Measurements from ENCODE around the gene PRIMA1.
A peak's percentile ranks its signal among the peaks of the same experiment; 100 is the strongest.

PRIMA1 gene

DNA sequence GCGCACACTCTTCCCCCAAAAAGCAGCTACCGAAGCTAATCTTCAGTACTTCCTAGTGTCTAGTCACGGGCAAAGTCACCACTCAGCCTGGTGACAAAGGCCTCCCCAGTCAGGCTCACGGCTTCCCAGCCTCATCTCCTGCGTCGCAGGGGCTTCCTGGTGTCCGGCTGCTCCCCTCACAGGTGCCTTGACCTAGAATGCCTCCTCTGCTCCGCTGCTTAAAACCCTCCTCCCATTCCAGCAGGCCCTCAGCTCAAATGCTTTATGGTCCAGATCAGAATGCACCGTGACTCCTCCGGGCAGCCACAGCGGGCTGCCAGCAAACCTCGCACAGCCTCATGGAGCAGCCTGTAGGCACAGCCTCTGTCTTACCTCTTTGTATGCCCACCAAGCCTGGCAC, 53.1 kb downstream of the PRIMA1 start:
- ATAC-seq (peak; percentile 7), DNase-seq (no peak)
- no peak overlapping the region for H3K4me3 Mint-ChIP-seq
- H3K9me3 Mint-ChIP-seq = no peaks in the 10 kb centered on the region
- H3K27me3 Mint-ChIP-seq = peaks cover 8% of the 10 kb centered on the region
- no peaks in the 10 kb centered on the region for H3K36me3 Mint-ChIP-seq (ENCODE audit: low read depth)
- H3K4me1 Mint-ChIP-seq = no peaks in the 10 kb centered on the region
- H3K27ac Mint-ChIP-seq = no peak overlapping the region

DNA sequence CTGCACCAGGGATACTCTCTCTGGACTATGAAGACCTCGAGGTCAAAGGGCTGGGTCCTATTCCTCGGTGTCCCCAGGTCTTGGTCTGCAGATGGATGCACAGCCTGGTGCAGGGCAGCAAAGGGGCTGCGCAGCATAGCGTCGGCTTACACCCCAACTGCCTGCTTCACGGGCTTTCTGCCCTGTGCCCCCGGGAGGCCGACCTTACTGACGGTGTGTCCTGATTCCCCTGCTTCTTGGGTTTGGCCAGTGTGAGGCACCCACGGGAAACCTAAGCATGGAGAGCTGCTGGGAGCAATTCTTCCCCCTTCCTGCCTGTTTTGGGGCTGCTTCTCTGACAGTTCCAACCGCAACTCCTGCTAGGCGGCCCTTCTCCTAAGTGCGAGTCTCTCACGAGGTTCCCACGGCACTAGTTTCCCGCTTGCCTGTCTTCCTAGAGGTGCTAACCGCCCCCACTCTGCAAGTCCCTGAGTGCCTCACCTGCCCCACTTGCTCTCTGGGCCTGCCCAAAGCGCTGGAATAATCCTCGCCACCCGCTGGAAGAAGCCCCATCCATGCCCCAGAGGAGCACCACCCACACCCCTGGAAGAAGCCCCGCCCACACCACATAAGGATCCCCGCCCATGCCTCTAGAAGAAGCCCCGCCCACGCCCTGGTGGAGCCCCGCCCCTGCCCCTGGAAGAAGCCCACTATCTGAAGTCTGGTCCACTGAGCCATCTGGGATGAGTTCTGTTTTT, 54.0 kb downstream of the PRIMA1 start:
- peaks cover 8% of the 10 kb centered on the region for H3K27me3 Mint-ChIP-seq
- H3K36me3 Mint-ChIP-seq (ENCODE audit: low read depth) = no peaks in the 10 kb centered on the region
- no peaks in the 10 kb centered on the region for H3K4me1 Mint-ChIP-seq
- no peak for DNase-seq
- no peak overlapping the region for H3K4me3 Mint-ChIP-seq
- H3K27ac Mint-ChIP-seq = no peak overlapping the region
- no peak for ATAC-seq
- no peaks in the 10 kb centered on the region for H3K9me3 Mint-ChIP-seq

DNA sequence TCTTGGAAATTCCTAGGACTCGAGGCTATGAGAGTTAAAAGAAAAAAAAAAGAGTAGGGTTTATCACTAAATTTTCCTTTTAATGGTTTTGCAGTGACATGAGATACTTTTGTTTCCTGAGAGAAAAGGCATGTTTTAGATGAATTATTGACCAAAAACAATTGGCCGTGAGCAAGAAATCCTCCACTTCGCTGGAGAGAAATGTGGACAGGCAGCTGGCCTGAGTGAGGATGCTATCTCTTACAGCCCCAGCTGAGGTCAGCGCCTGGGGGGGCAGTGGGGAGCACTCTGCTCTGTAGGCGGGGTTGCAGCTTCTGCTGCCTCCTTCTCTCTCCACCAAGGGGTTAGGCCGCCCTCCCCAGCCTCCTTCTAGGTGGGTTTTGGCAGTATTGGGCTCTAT, 54.7 kb downstream of the PRIMA1 start:
- H3K9me3 Mint-ChIP-seq = no peaks in the 10 kb centered on the region
- H3K4me3 Mint-ChIP-seq = no peak overlapping the region
- ATAC-seq = no peak
- H3K27ac Mint-ChIP-seq = no peak overlapping the region
- H3K4me1 Mint-ChIP-seq = no peaks in the 10 kb centered on the region
- H3K36me3 Mint-ChIP-seq (ENCODE audit: low read depth) = no peaks in the 10 kb centered on the region
- DNase-seq = no peak
- peaks cover 7% of the 10 kb centered on the region for H3K27me3 Mint-ChIP-seq

DNA sequence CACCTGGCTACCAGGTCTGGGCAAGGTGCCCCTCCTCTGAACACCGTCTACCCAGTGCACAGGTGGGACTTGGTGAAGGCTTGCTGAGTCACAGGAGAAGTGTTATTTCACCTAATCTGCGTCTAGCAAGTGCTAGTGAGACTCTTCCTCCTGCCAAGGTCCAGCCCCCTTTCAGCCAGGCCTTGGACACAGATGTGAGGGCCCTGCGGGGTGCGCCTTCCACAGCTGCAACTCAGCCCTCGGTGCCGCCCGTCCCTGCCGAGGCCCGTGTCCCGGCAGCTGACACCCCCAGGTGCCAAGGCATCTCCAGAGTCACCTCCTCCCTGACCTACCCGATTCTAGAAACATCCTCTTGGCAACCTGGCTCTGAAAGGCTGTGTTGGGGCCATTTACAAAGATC, 55.1 kb downstream of the PRIMA1 start:
- Mint-ChIP-seq H3K27me3 (peaks cover 6% of the 10 kb centered on the region), H3K4me1 (no peaks in the 10 kb centered on the region), H3K27ac (no peak overlapping the region), H3K36me3 (ENCODE audit: low read depth) (no peaks in the 10 kb centered on the region), H3K4me3 (no peak overlapping the region), H3K9me3 (no peaks in the 10 kb centered on the region)
- no peak for ATAC-seq
- DNase-seq = no peak

DNA sequence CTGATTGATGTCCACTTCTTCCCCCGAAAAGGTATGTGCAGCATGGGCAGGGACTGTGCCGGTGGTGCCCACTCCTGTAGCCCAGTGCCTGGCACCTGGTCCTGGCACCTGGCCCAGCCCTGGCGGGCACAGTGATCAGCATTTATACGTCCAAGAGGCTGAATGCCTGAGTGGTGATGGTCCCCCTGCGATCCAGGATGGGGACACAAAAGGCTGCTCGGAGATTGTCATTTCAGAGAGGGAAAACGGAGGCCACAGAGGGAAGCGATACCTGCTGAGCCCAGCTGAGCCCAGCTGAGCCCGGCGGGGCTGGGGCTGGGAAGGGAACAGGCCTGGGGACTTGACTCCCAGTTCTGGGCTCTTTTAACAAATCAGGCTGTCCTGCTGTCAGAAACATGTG, 55.8 kb downstream of the PRIMA1 start:
- Mint-ChIP-seq H3K4me3 (no peak overlapping the region), H3K9me3 (no peaks in the 10 kb centered on the region)

DNA sequence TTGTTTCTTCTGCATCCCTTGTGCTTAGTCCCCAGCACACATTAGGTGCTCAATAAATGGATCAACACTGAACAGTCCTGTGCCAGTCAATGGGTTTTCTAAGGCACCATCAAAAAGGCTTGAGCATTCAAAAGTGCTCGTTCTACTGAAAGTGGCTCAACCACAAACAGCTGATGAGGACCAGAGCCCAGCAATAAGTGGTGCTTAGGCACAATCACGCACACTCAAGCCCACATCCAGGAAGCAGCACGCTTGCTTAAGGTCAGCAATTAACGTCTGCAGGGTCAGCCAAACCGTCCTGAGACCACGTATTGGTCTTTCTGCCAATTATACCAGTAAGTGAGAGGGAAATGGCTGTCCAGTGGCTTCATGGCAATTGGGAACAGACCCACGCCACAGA, 56.5 kb downstream of the PRIMA1 start:
- H3K9me3 Mint-ChIP-seq = no peaks in the 10 kb centered on the region
- H3K4me1 Mint-ChIP-seq = no peaks in the 10 kb centered on the region
- no peak overlapping the region for H3K4me3 Mint-ChIP-seq
- H3K27me3 Mint-ChIP-seq = no peaks in the 10 kb centered on the region
- no peak overlapping the region for H3K27ac Mint-ChIP-seq
- no peaks in the 10 kb centered on the region for H3K36me3 Mint-ChIP-seq (ENCODE audit: low read depth)
- no peak for ATAC-seq
- no peak for DNase-seq

More for the DNA sequence above, 55.8 kb downstream of the PRIMA1 start:
- ATAC-seq (no peak), DNase-seq (no peak)
- Mint-ChIP-seq H3K27me3 (peaks cover 3% of the 10 kb centered on the region), H3K4me1 (no peaks in the 10 kb centered on the region), H3K36me3 (ENCODE audit: low read depth) (no peaks in the 10 kb centered on the region), H3K27ac (no peak overlapping the region)

DNA sequence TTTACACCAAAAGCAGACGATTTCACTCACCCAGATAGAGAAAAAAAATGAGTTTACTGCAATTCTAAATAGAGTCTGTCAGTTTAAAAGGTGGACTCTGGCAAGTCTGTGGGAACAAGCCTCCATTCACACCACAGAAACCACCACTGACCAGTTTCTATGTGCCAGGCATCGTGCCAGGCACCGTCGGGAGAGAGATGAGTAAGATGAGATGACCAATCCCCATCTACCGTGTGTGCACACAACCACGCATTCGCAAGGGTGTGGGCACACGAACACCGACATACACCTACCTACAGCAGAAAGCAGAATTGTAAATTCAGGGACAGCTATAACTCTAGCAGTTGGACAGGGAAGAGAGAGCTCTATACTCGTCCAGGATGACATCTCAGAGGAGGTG, 58.3 kb downstream of the PRIMA1 start:
- no peak overlapping the region for H3K4me3 Mint-ChIP-seq
- H3K36me3 Mint-ChIP-seq (ENCODE audit: low read depth) = no peaks in the 10 kb centered on the region
- no peak for DNase-seq
- H3K9me3 Mint-ChIP-seq = no peaks in the 10 kb centered on the region
- no peaks in the 10 kb centered on the region for H3K4me1 Mint-ChIP-seq
- no peak overlapping the region for H3K27ac Mint-ChIP-seq
- no peaks in the 10 kb centered on the region for H3K27me3 Mint-ChIP-seq
- no peak for ATAC-seq

DNA sequence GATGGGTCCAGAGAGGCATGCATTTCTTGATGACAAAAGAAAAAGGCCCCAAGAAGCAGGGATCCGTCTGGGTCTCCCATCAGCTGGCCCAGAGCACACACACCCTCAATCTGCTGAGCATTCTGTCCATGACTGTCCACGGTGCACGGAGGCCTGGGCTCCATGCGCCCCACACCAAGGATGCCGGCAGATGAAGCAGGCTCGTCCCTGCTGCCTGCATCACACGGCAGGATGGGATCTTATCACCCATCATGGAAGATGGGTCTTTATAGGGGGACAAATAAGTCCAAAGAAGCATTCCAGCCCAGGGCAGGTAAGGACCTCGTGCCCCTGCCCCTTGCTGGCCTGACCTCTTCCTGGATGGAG, 59.7 kb downstream of the PRIMA1 start:
- H3K4me3 Mint-ChIP-seq = no peak overlapping the region
- H3K4me1 Mint-ChIP-seq = no peaks in the 10 kb centered on the region
- no peaks in the 10 kb centered on the region for H3K27me3 Mint-ChIP-seq
- H3K36me3 Mint-ChIP-seq (ENCODE audit: low read depth) = no peaks in the 10 kb centered on the region
- H3K9me3 Mint-ChIP-seq = no peaks in the 10 kb centered on the region
- H3K27ac Mint-ChIP-seq = no peak overlapping the region
- ATAC-seq = no peak
- DNase-seq = no peak

DNA sequence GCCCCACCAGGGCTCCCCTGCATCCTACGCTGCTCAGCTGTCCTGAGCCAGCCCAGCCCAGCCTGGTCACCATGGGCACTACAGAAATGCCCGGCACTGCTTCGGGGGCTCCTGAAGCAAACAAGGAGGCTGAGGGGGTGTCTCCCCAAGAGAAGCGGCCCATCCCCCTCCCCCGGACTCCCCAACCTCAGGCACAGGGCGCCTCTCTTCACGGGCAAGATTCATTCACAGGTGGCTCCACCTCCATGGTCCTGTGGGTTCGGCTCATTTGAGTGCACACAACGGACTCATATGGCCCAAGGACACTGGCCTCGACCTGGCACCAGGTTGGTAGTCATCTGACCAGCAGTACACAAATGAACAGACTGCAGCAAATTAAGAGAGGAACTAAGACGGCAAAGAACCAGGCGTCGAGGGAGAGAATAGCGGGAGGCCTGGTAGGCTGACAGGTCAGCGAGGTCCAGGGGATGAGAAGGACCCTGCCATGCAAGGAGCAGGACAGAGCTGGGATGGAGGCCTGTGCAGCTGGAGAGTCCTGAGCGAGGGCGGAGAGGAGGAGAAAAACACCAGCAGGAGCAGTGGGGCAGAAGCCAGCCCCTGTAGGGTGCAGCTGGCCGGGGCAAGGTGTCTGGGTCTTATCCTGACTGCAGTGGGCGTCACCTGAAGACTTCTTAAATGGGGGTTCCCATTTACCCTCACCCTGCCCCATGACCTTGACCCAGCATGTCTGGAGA, 60.2 kb downstream of the PRIMA1 start:
- no peaks in the 10 kb centered on the region for H3K27me3 Mint-ChIP-seq
- H3K36me3 Mint-ChIP-seq (ENCODE audit: low read depth) = no peaks in the 10 kb centered on the region
- DNase-seq = no peak

DNA sequence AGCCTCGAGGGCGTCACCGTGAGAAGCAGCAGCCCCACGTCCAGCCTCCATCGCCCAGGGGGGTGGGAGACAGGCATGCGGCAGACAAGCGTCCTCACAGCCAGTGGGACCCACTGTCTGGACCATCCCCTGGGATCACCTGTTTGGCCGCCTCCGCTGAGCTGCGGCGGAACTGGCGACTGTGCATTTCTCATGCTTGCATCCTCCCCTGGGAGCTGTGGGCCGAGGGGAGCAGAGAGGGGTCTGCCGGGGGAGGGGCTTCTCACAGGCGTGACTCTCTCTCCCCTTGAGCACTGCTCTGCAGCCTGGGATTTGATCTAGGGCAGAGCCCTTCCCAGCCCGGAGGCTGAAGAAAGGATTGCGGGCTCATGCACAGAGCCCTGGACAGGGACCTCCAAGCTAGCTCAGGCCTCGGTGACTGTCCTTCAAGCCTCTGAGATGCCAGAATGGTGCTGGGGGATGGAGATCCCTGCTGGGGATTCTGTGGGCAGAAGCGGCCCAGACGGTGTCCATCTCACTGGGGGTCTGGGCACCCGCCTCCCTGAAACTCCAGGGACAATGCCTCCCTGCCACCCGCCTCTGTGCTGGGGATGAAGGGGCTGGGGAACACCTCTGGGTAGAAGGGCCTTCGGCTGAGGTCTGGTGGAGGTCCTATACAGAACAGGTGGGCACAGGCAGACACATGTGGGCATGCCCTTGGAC, 61.1 kb downstream of the PRIMA1 start:
- Mint-ChIP-seq H3K27me3 (no peaks in the 10 kb centered on the region), H3K4me1 (no peaks in the 10 kb centered on the region), H3K36me3 (ENCODE audit: low read depth) (no peaks in the 10 kb centered on the region), H3K27ac (no peak overlapping the region), H3K4me3 (no peak overlapping the region), H3K9me3 (no peaks in the 10 kb centered on the region)
- ATAC-seq = no peak
- no peak for DNase-seq

More for the DNA sequence above, 60.2 kb downstream of the PRIMA1 start:
- no peak for ATAC-seq
- Mint-ChIP-seq H3K9me3 (no peaks in the 10 kb centered on the region), H3K4me1 (no peaks in the 10 kb centered on the region), H3K4me3 (no peak overlapping the region), H3K27ac (no peak overlapping the region)

DNA sequence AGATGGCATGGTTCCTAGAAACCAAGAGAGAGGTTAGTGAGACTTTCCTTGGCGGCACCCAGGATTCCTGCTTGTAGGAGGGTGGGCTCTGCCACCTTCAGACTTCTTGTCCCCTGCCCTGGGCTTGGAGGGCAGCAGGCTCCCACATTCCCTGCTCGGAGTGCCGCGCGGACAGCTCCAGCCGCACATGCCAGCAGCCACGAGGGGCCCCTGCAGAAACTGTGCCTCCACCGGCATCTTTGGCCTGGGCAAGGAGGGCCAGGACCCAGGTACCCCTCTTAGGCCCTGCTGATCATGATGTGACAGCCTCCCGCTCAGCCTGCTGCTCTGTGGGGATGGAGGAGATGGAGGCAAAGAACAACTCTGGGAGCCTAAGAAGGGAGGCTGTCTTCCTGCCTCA, 62.3 kb downstream of the PRIMA1 start:
- Mint-ChIP-seq H3K4me1 (no peaks in the 10 kb centered on the region), H3K36me3 (ENCODE audit: low read depth) (no peaks in the 10 kb centered on the region), H3K4me3 (no peak overlapping the region), H3K9me3 (no peaks in the 10 kb centered on the region), H3K27ac (no peak overlapping the region), H3K27me3 (no peaks in the 10 kb centered on the region)
- ATAC-seq (no peak), DNase-seq (no peak)

DNA sequence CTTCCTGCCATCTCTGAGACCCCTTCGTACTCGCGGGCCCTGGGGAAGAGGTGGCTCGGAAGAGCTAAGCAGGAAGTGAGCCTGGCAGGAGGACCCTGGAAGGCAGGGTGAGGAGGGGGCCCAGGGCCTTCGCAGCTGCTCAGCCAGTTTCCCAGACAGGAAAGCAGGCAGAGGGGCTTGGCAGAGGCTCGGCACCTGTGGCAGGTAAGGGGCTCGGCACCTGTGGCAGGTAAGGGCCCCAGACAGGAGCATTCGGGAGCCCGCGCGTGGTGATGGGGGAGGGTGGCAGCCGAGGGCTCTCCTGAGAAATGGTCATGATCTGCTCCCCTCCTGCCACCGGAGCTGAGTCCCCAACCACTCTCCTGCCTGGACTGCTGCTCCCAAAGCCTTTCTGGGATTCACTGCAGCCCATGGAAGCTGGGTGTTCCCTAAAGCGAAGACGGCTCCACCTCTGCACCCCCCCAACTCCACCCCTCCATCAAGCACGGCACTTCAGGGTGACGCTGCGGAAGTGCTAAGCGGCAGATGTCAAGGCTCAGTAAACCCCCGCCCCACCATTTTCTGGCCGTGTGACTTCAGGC, 63.2 kb downstream of the PRIMA1 start:
- DNase-seq (no peak), ATAC-seq (no peak)
- H3K9me3 Mint-ChIP-seq = no peaks in the 10 kb centered on the region
- no peak overlapping the region for H3K27ac Mint-ChIP-seq
- no peak overlapping the region for H3K4me3 Mint-ChIP-seq
- no peaks in the 10 kb centered on the region for H3K4me1 Mint-ChIP-seq
- H3K36me3 Mint-ChIP-seq (ENCODE audit: low read depth) = no peaks in the 10 kb centered on the region
- no peaks in the 10 kb centered on the region for H3K27me3 Mint-ChIP-seq

DNA sequence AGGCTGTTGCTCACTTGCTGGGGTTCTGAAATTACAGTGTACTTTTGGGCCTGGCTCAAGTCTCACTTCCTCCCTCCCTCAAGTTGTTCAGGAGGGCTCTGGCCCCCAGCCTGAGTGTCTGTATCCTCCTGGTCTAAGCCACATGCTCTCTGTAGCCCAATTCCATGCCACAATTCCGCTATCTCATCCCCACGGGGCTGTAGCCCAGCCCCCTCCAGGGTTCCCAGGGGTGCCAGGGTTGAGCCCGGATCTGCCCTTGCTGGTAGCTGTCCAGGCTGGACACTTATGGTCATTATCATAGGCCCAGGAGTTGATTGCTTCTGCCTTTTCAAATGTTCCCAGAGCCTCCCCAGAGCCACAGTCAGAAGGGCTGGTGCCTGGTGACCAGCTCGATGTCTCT, 65.3 kb downstream of the PRIMA1 start:
- Mint-ChIP-seq H3K9me3 (no peaks in the 10 kb centered on the region), H3K4me1 (no peaks in the 10 kb centered on the region), H3K36me3 (ENCODE audit: low read depth) (no peaks in the 10 kb centered on the region), H3K27me3 (no peaks in the 10 kb centered on the region), H3K4me3 (no peak overlapping the region), H3K27ac (no peak overlapping the region)
- ATAC-seq = no peak
- DNase-seq = no peak

DNA sequence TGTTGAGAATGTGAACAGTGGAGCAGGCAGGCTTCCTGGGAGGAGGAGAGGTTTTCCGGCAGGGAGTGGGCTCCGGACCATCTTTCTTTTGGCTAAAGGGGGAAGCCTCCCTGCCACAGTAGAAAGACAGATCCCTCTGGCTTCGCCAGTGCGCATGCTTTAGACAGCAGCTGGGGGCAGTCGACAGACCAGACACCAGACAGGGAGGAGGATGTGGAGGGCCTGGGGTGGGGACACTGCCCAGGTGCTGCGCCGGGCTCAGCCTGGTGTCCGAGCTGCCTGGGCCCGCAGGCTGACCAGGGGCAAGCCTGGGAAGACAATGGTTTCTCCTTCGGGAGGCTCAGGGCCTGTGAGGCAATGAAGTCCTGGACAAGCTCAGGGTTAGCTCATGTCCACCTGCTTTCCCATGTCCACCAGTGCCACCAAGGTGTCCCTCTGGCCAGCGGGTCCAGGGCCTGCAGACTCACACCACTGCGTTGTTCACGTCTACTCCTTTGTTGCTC, 67.3 kb downstream of the PRIMA1 start:
- H3K36me3 Mint-ChIP-seq (ENCODE audit: low read depth) = no peaks in the 10 kb centered on the region
- no peaks in the 10 kb centered on the region for H3K27me3 Mint-ChIP-seq
- no peaks in the 10 kb centered on the region for H3K9me3 Mint-ChIP-seq
- no peak overlapping the region for H3K27ac Mint-ChIP-seq
- DNase-seq (no peak), ATAC-seq (no peak)
- no peak overlapping the region for H3K4me3 Mint-ChIP-seq
- no peaks in the 10 kb centered on the region for H3K4me1 Mint-ChIP-seq

Measured in activated naive CD8-positive, alpha-beta T cell treated with anti-CD3 and anti-CD28 coated beads, Interleukin-2, amount 50 U/mL, for 24 hours (primary cell).